Lung microvascular endothelial cell (primary cell): ENCODE measurements around the gene VTA1. TPM values are rescaled to one million over a fixed set of nuclear protein-coding genes. Genes with fewer than 3 reads are reported as not detected.

ENCODE experiments used
- DNase-seq, 2 donors: peaks; one replicate each; pipeline versions ENCODE4 v3.0.0 to v3.0.0-alpha.2; 2010; ENCODE audit warnings: low read depth in 2 of 2
- total RNA-seq: library from RNA; depleted of rRNA; stranded (reverse); fragments of >200 nt; gene quantifications from 2 replicates; pipeline ENCODE4 v1.2.1, GENCODE V29; 2014

The VTA1 gene
- total RNA-seq, 1 donor from 2014 or later = 13.5 TPM

DNA sequence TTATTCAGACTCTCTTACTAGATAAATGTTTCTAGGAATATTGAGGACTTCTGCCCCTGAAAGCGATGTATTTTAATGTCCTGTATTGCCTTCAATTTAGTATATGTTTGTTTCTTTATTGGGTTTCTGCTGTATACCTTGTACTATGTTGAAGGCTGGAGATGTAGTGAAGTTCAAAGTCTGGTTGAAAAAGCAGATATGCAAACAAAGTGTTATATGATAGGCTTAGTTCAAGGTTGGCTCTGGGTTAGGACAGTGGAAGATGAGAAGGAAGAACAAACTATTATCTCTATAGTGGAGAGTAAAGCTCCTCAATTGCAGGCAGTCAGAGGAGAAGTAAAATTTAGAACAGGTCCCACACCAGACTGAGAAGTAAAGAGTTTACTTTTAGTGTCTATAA, 118.4 kb downstream of the VTA1 start:
- no peak for DNase-seq

DNA sequence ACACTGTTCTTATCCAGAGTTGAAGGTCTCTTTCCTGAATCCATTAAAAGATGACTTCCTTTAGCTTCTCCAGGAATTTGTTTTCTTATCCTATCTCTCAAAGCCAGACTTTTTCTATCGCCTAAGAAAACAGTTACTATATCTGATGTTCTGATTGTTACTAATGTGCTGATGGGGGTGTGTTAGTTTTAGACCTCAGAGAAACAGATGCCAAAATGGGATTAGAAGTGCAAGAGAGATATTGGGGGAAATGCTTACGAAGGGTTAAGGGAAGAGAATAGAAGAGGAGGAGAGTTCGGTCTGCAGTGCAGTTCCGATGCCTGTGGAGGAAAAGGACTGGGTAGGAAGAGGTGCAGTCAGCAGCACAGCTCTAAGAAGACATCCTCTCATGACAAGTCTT, 119.0 kb downstream of the VTA1 start:
- DNase-seq = no peak

DNA sequence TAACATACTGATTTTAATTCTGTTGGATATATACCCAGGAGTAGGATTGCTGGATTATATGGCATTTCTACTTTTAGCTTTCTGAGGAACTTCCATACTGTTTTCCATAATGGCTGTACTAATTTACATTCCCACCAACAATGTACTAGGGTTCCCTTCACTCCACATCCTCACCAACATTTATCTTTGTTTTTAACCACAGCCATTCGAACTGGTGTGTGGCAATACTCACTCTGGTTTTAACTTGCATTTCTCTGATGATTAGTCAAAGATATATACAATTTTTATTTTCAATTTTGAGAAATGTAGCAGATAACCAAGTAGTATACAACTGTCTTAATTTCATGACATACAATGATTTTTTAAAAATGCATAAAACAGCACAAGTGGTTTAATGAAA, 124.4 kb downstream of the VTA1 start:
- DNase-seq = no peak

Other genes starting within 250 kb of the VTA1 start
- gene GJE1, start 14.3 kb upstream of the VTA1 start, total RNA-seq = not detected in 2 replicates
- gene NMBR, start 141 bp upstream of the VTA1 start, total RNA-seq = not detected in 2 replicates
- 3.6 and 8.5 TPM in 2 replicates for gene ADGRG6, start 154.7 kb downstream of the VTA1 start, total RNA-seq